ENCODE results near the gene CTXND1.
A peak's percentile ranks its signal among the peaks of the same experiment; 100 is the strongest.
"Not testable (repeated sequence)": the region's sequence is repeated elsewhere in the genome, so short reads cannot be mapped to it uniquely, and the experiment has no call there.

CTXND1 gene

GRCh38 chr15:80252121-80252518, at the start of gene CTXND1:
Gene CTXND1, minus strand, starts transcription at chr15:80252213. Its CDS starts 50,264 bp downstream, at chr15:80201949.
- DNase-seq: no peak

GRCh38 chr15:80301472-80301871, 49.5 kb upstream of the CTXND1 start:
- no peak for DNase-seq

GRCh38 chr15:80295777-80296176, 43.8 kb upstream of the CTXND1 start:
- not testable (repeated sequence) for DNase-seq

- DNase-seq: no peak
Observed at GRCh38 chr15:80292079-80292478, 40.1 kb upstream of the CTXND1 start.

GRCh38 chr15:80290891-80291290, 38.9 kb upstream of the CTXND1 start:
- DNase-seq: not testable (repeated sequence)

- no peak for DNase-seq
Observed at GRCh38 chr15:80289528-80290495, 37.8 kb upstream of the CTXND1 start.

GRCh38 chr15:80288131-80288530, 36.1 kb upstream of the CTXND1 start:
- no peak for DNase-seq

- no peak for DNase-seq
Observed at GRCh38 chr15:80286055-80286454, 34.0 kb upstream of the CTXND1 start.

- no peak for DNase-seq
Observed at GRCh38 chr15:80285379-80285778, 33.4 kb upstream of the CTXND1 start.

- no peak for DNase-seq
Observed at GRCh38 chr15:80283531-80283930, 31.5 kb upstream of the CTXND1 start.

GRCh38 chr15:80277147-80277546, 25.1 kb upstream of the CTXND1 start:
- DNase-seq: no peak

- no peak for DNase-seq
Observed at GRCh38 chr15:80275961-80276360, 23.9 kb upstream of the CTXND1 start.

- no peak for DNase-seq
Observed at GRCh38 chr15:80274996-80275395, 23.0 kb upstream of the CTXND1 start.

GRCh38 chr15:80274554-80274953, 22.5 kb upstream of the CTXND1 start:
- no peak for DNase-seq

GRCh38 chr15:80272987-80273386, 21.0 kb upstream of the CTXND1 start:
- DNase-seq: no peak

- DNase-seq: no peak
Observed at GRCh38 chr15:80270472-80270871, 18.5 kb upstream of the CTXND1 start.

GRCh38 chr15:80268101-80268500, 16.1 kb upstream of the CTXND1 start:
- no peak for DNase-seq

- no peak for DNase-seq
Observed at GRCh38 chr15:80267658-80268057, 15.6 kb upstream of the CTXND1 start.

GRCh38 chr15:80266745-80267144, 14.7 kb upstream of the CTXND1 start:
- DNase-seq: no peak

- DNase-seq: no peak
Observed at GRCh38 chr15:80266113-80266512, 14.1 kb upstream of the CTXND1 start.

- peak; percentile 23 for DNase-seq
Observed at GRCh38 chr15:80265021-80265420, 13.0 kb upstream of the CTXND1 start.

- DNase-seq: no peak
Observed at GRCh38 chr15:80264031-80264430, 12.0 kb upstream of the CTXND1 start.

GRCh38 chr15:80260551-80260950, 8.5 kb upstream of the CTXND1 start:
- no peak for DNase-seq

- no peak for DNase-seq
Observed at GRCh38 chr15:80259942-80260510, 8.0 kb upstream of the CTXND1 start.
